Skeletal muscle tissue (tissue), 4 donors: Measurements from ENCODE around the gene LRRN4CL. TPM values are rescaled to one million over a fixed set of nuclear protein-coding genes. Genes with fewer than 3 reads are reported as not detected.
A peak's percentile ranks its signal among the peaks of the same experiment; 100 is the strongest.

ENCODE experiments used
- H3K27ac ChIP-seq: one replicate; pipeline ENCODE4 v1.7.0; 2013; ENCODE audit warnings: mild to moderate bottlenecking, low read depth, low read length, inconsistent platforms
- H3K27me3 ChIP-seq, 3 donors: one replicate each; pipeline ENCODE4 v1.7.0; 2013; ENCODE audit warnings: low read length in 3 of 3; ENCODE audit not compliant: control insufficient read depth in 3 of 3, insufficient read depth in 3 of 3
- H3K36me3 ChIP-seq, 3 donors: one replicate each; pipeline ENCODE4 v1.7.0; 2013; ENCODE audit warnings: low read length in 3 of 3; ENCODE audit not compliant: control insufficient read depth in 3 of 3, insufficient read depth in 3 of 3
- H3K4me1 ChIP-seq, 3 donors: one replicate each; pipeline ENCODE4 v1.7.0; 2013; ENCODE audit warnings: low read length in 3 of 3, mild to moderate bottlenecking in 3 of 3; ENCODE audit not compliant: control insufficient read depth in 3 of 3, insufficient read depth in 3 of 3
- H3K4me3 ChIP-seq, 3 donors: one replicate each; pipeline ENCODE4 v1.7.0; 2013; ENCODE audit warnings: low read length in 3 of 3
- H3K9ac ChIP-seq, 3 donors: one replicate each; pipeline ENCODE4 v1.7.0; 2013; ENCODE audit warnings: low read length in 3 of 3, mild to moderate bottlenecking in 3 of 3, moderate library complexity in 2 of 3, low read depth in 1 of 3
- H3K9me3 ChIP-seq, 3 donors: one replicate each; pipeline ENCODE4 v1.7.0; 2013; ENCODE audit warnings: low read length in 3 of 3; ENCODE audit not compliant: control insufficient read depth in 3 of 3
- total RNA-seq: library from RNA; depleted of rRNA; stranded (reverse); fragments of >200 nt; gene quantifications from one replicate; pipeline ENCODE4 v1.2.3, GENCODE V29; 2014
- donor health status: Osteomylitis.

Gene LRRN4CL
- total RNA-seq, 1 donor from 2014 or later = 9.9 TPM

DNA sequence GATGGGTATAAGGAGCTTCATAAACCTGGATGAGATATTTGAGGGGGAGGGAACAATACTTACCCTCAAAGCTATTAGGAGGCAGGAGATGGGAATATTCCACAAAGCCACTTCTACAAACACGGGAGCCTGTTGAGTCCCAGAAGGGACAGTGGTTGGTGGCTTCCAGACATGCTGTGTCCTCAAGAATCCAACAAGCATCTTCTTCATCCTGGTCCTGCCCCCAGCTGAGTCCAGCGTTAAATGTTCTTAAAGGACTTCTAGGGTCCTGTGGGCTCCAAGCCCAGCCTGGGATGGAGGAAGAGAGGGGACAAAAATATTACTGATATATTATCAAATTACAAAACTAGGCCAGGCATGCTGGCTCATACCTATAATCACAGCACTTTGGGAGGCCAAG lies 21.9 kb downstream of the LRRN4CL start:
- no peak overlapping the region for H3K27ac ChIP-seq
- H3K4me1 ChIP-seq = peaks cover 34 to 52% (median 49%) of the 10 kb centered on the region in 3 donors

GRCh38 chr11:62666259-62666926 lies 22.9 kb downstream of the LRRN4CL start:
- Histone ChIP-seq H3K27ac (peak overlapping the region; percentile 90), H3K4me3 (peak overlapping the region; percentile 95 to 98 (median 97)), H3K9ac (peak overlapping the region; percentile 88 to 93 (median 91)), H3K27me3 (no peaks in the 10 kb centered on the region), H3K36me3 (peaks cover 15 to 18% (median 16%) of the 10 kb centered on the region in 3 donors), H3K4me1 (peaks cover 30 to 47% (median 44%) of the 10 kb centered on the region in 3 donors), H3K9me3 (no peaks in the 10 kb centered on the region)

More for the DNA sequence above, 21.9 kb downstream of the LRRN4CL start:
- H3K4me3 ChIP-seq = no peak overlapping the region
- H3K9ac ChIP-seq = peak overlapping the region in 2 of 3 donors; percentile 9 to 88
- H3K27me3 ChIP-seq = no peaks in the 10 kb centered on the region
- H3K36me3 ChIP-seq = peaks cover 15 to 17% (median 16%) of the 10 kb centered on the region in 3 donors
- H3K9me3 ChIP-seq = no peaks in the 10 kb centered on the region

GRCh38 chr11:62665599-62666258 lies 23.6 kb downstream of the LRRN4CL start:
- Histone ChIP-seq H3K9me3 (no peaks in the 10 kb centered on the region), H3K4me1 (peaks cover 28 to 44% (median 40%) of the 10 kb centered on the region in 3 donors), H3K27ac (peak overlapping the region; percentile 90), H3K9ac (peak overlapping the region; percentile 88 to 93 (median 91)), H3K36me3 (peaks cover 15 to 18% (median 16%) of the 10 kb centered on the region in 3 donors), H3K27me3 (no peaks in the 10 kb centered on the region), H3K4me3 (peak overlapping the region; percentile 95 to 98 (median 97))

DNA sequence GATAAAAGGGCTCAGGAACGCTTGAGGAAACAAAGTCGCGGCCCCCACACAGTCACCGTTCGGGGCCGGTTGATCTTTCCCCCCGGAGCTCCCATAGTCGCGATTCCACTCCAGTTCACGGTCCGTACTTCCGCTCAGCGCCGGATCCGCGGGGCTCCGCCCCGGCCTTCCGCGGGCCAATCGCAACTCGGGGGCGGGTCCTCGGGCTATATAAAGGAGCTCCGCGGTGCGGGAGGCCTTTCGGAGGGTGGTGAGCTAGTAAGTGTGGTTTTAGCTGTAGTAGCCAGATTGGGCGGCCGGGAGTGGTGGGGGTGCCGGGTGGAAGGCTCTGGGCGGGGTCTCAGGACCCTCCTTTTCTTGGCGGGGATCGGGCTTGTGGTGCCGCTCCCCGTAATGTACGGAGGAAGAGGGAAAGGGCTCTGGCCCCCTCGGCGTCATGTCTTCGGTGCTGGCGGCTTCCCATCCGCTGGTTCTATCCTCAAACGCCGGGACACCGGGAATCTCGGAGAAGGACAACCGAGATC lies 24.2 kb downstream of the LRRN4CL start, which contains the start of the genes C11orf98 and CSKMT:
TSS of gene C11orf98 (minus strand) at position 136 of the 524 bp plus-strand sequence. CDS start at position 95, 41 bp downstream.
TSS of gene CSKMT (plus strand) at position 238 of the 524 bp plus-strand sequence. CDS start 568 bp downstream, outside the sequence.
- Histone ChIP-seq H3K9me3 (no peaks in the 10 kb centered on the region), H3K27me3 (no peaks in the 10 kb centered on the region), H3K36me3 (peaks cover 15 to 18% (median 16%) of the 10 kb centered on the region in 3 donors), H3K4me3 (peak within 1 kb of the TSS; percentile 95 to 98 (median 97)), H3K27ac (peak within 1 kb of the TSS; percentile 90), H3K4me1 (peaks cover 24 to 40% (median 36%) of the 10 kb centered on the region in 3 donors), H3K9ac (peak within 1 kb of the TSS; percentile 91 to 94 (median 93))

DNA sequence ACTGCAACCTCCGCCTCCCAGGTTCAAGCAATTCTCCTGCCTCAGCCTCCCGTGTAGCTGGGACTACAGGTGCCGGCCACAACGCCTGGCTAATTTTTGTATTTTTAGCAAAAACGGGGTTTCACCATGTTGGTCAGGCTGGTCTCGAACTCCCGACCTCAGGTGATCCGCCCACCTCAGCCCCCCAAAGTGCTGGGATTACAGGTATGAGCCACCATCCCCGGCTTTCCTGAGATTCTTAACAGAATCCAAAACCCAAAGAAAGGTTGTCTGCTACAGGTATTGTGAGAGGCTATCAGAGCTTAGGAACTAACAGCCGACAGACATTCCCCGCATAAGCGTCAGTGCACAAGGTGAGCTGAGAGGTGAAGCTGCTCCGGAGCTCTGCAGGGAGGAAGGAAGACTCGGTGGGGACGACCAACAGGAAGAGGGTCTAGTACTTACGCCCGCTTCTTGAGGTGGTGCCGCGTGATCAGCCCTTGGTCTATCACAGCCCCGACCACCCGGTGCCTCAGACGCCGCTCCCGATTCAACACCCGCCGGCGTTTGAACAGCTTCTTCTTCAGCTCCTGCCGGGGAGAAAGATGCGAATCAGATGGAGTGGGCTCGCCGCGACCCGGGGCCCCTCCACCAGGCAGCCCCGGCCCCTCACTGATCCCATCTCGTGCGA lies 24.8 kb downstream of the LRRN4CL start:
- H3K27ac ChIP-seq = peak overlapping the region; percentile 90
- peaks cover 15 to 18% (median 16%) of the 10 kb centered on the region in 3 donors for H3K36me3 ChIP-seq
- H3K9ac ChIP-seq = peak overlapping the region; percentile 91 to 94 (median 93)
- peaks cover 18 to 34% (median 30%) of the 10 kb centered on the region in 3 donors for H3K4me1 ChIP-seq
- peak overlapping the region; percentile 95 to 98 (median 97) for H3K4me3 ChIP-seq
- H3K27me3 ChIP-seq = no peaks in the 10 kb centered on the region
- no peaks in the 10 kb centered on the region for H3K9me3 ChIP-seq

DNA sequence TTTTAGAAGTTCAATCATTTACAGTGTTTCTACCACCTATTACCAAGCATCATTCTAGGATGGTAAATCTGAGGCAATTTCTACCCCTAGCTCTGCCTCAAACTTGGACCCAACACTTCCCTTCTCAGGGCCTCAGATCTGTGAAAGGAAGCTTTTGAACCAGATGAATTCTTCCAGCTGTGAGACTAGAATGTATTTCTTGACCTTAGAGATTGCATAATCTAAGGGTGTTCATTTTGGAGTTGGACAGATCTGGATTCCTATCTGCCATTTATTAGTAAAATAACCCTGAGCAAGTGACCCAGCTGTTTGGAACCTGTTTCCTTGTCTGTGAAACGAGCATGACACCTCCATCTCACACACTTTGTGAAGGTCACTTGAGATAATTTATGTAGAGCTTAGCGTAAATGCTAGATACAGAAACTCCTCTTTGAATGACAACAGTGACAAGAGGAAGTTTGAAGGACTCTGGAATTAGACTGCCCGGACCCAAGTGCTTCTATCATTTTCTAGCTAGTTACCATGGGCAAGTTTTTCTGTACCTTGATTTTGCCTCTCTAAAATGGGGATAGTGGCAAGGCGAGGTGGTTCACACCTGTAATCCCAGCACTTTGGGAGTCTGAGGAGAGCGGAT lies 32.4 kb downstream of the LRRN4CL start:
- H3K4me1 ChIP-seq = peaks cover 7 to 14% (median 9%) of the 10 kb centered on the region in 3 donors
- H3K27ac ChIP-seq = no peak overlapping the region
- no peaks in the 10 kb centered on the region for H3K27me3 ChIP-seq
- H3K36me3 ChIP-seq = no peaks in the 10 kb centered on the region
- H3K4me3 ChIP-seq = no peak overlapping the region
- no peaks in the 10 kb centered on the region for H3K9me3 ChIP-seq
- H3K9ac ChIP-seq = no peak overlapping the region

DNA sequence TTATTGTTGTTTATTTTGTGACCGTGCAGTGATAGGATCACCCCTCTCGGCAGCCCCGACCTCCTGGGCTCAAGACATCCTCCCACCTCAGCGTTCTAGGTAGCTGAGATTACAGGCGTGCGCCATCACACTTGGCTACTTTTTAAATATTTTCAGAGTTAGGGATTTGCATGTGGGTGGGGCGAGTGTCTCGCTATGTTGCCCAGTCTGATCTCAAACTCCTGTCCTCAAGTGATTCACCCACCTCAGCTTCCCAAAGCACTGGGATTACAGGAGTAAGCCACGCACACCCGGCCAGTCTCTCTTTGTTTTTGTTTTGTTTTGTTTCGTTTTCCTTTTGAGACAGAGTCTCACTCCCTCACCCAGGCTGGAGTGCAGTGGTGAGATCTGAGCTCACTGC lies 35.0 kb downstream of the LRRN4CL start:
- no peaks in the 10 kb centered on the region for H3K9me3 ChIP-seq
- H3K27ac ChIP-seq = no peak overlapping the region
- H3K36me3 ChIP-seq = peaks cover 4 to 6% (median 5%) of the 10 kb centered on the region in 3 donors
- H3K4me1 ChIP-seq = peaks cover 11 to 18% (median 12%) of the 10 kb centered on the region in 3 donors
- no peaks in the 10 kb centered on the region for H3K27me3 ChIP-seq
- H3K9ac ChIP-seq = no peak overlapping the region
- no peak overlapping the region for H3K4me3 ChIP-seq

- Histone ChIP-seq H3K27ac (peak overlapping the region; percentile 91), H3K36me3 (peaks cover 22% of the 10 kb centered on the region in 3 donors), H3K27me3 (no peaks in the 10 kb centered on the region), H3K9ac (peak overlapping the region; percentile 97 to 99 (median 98)), H3K4me1 (peaks cover 12 to 23% (median 20%) of the 10 kb centered on the region in 3 donors), H3K9me3 (no peaks in the 10 kb centered on the region), H3K4me3 (peak overlapping the region; percentile 85 to 93 (median 91))
Measured at GRCh38 chr11:62652161-62653006, 36.9 kb downstream of the LRRN4CL start.
